GM12878 (cell line): ENCODE results near the gene FANCC. TPM values are rescaled to one million over a fixed set of nuclear protein-coding genes. Genes with fewer than 3 reads are reported as not detected.

Source experiments
- microRNA counts: library from miRNA; unstranded; fragments of <30 nt; microRNA quantifications from one replicate; lab custom pipeline; 2016
- microRNA-seq: library from miRNA; unstranded; fragments of <30 nt; microRNA quantifications from one replicate; pipeline ENCODE4, GENCODE V29; 2018
- polyA plus RNA-seq, 11 experiments: library from polyadenylated mRNA; depleted of rRNA in 4 of 11; unstranded in 6 of 11; stranded (reverse) in 5 of 11; fragments of >200 nt; fragmentation: Nextera tagmentation in 4 of 11; fragmentation: Illumina TruSeq in 1 of 11; extraction: Ambion mirVana in 4 of 11; extraction: Trizol in 1 of 11; gene quantifications; 1 replicate in 1 of 11; 2 replicates in 10 of 11; pipeline versions ENCODE4 v1.2.1 to v1.2.3, GENCODE V29; 2011 to 2016; ENCODE audit warnings: inconsistent platforms in 2 of 11, missing spikeins in 2 of 11, low read depth in 1 of 11
- small RNA-seq: library from RNA; depleted of rRNA; stranded (forward); fragments of <200 nt; gene quantifications from one replicate; pipeline ENCODE3, GENCODE V24; 2014
- total RNA-seq, 4 experiments: library from RNA; depleted of rRNA in 3 of 4; stranded (reverse); fragments of >200 nt in 3 of 4; fragmentation: Illumina TruSeq in 1 of 4; extraction: Trizol in 1 of 4; gene quantifications; 2 replicates each; pipeline versions ENCODE4 v1.2.1 to v1.2.3, GENCODE V29; 2013 to 2021

Gene FANCC
- total and polyA plus RNA-seq, 10 of the 15 experiments (the other 5 are each of a cell fraction or from before 2014, with no cell fraction given), result 1.2 to 16.8 (median 10.5) TPM

MicroRNAs encoded within 50 kb of the gene (microRNA counts, 767-probe panel; counts per million panel counts)
- 2,885 counts per million, percentile 87 among the panel's probes with 10 or more counts for microRNA hsa-miR-23b-3p (lab: Ali Mortazavi, UCI)
- 3,217 counts per million, percentile 90 among the panel's probes with 10 or more counts for microRNA hsa-miR-27b-3p (lab: Ali Mortazavi, UCI)

Small RNA genes lying within 50 kb of the gene (microRNA-seq; reads per million reads assigned to microRNA genes)
- gene MIR23B, result 3,416 reads per million, percentile 93 among the genes with 10 or more reads in this experiment
- gene MIR24-1, result not detected
- gene MIR27B, result 771 reads per million, percentile 87 among the genes with 10 or more reads in this experiment
- not detected for gene MIR3074
- not detected for gene MIR6081

Small RNA genes lying within 50 kb of the gene (small RNA-seq; reads per million reads assigned to genes)
- 165 reads per million, percentile 99 among the genes with 10 or more reads in this experiment for gene MIR23B
- 14,845 reads per million, percentile 100 among the genes with 10 or more reads in this experiment for gene MIR27B
- gene MIR3074, result not detected
- gene MIR6081, result not detected
- gene RNA5SP288, result 5.9 reads per million, percentile 90 among the genes with 10 or more reads in this experiment

Other genes starting within 250 kb of the FANCC start
- gene PTCH1, start 199.3 kb upstream of the FANCC start, total RNA-seq (2014; rRNA removed), result 1.7 and 2.9 TPM in 2 replicates
- gene PTCH1, start 199.3 kb upstream of the FANCC start, total RNA-seq (2014; rRNA removed; fragmentation: Illumina TruSeq; extraction: Trizol), result 0.92 and 1.5 TPM in 2 replicates
- 4.0 and 5.7 TPM in 2 replicates for gene PTCH1, start 199.3 kb upstream of the FANCC start, total RNA-seq (2021)
- gene PTCH1, start 199.3 kb upstream of the FANCC start, polyA plus RNA-seq (2011; rRNA removed), result 4.8 and 6.1 TPM in 2 replicates
- gene PTCH1, start 199.3 kb upstream of the FANCC start, polyA plus RNA-seq (2014; fragmentation: Illumina TruSeq; extraction: Trizol), result 2.8 and 3.0 TPM in 2 replicates
- under 1 TPM; 0.16 to 0.48 TPM for gene PTCH1, start 199.3 kb upstream of the FANCC start, polyA plus RNA-seq (2014; fragmentation: Nextera tagmentation; extraction: Ambion mirVana)
- gene PTCH1, start 199.3 kb upstream of the FANCC start, polyA plus RNA-seq (2014; rRNA removed), result 2.5 and 3.2 TPM in 2 replicates
- gene PTCH1, start 199.3 kb upstream of the FANCC start, polyA plus RNA-seq (2016; fragmentation: Nextera tagmentation; extraction: Ambion mirVana), result 1 to 10 TPM; 2.3 TPM